ENCODE data around the gene KMT2C.

The KMT2C gene

DNA sequence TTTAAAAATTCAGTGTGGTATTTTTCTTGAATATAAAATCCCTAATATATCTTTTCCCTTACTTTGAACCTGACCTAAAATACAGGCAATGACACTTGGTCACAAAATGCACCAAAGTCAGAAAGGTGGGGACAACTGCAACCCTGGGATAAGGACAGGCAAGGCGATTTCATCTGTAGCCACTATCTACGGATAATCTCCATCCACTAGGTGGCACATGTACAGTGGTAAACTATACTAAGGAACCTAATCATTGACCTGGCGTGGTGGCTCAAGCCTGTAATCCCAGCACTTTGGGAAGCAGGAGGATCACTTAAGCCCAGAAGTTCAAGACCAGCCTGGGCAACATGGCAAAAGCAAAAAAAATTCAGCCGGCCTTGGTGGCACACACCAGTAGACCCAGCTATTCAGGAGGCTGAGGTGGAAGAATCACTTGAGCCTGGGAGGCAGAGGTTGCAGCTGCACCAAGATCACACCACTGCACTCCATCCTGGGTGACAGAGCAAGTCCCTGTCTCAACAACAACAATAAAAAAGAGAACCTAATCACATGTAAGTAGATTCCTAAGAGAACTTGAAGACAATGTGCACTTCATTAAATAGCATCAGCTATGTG is 98.9 kb downstream of the KMT2C start:
- Histone ChIP-seq H3K27me3 (ENCODE audit: low read length) (no peaks in the 10 kb centered on the region), H3K9me2 (replicated peaks; ENCODE audit: insufficient read depth, low read length) (no peaks in the 10 kb centered on the region), H2AFZ (ENCODE audit: low read depth, low read length, severe bottlenecking) (no peak overlapping the region), H3K4me2 (ENCODE audit: low read depth, low read length, poor library complexity, severe bottlenecking) (peak overlapping the region; percentile 28), H3K9me3 (ENCODE audit: insufficient read depth, low read length) (no peaks in the 10 kb centered on the region), H3K79me2 (ENCODE audit: insufficient read depth, low read length) (peaks cover 99% of the 10 kb centered on the region), H4K20me1 (ENCODE audit: low read depth, low read length) (peaks cover 33% of the 10 kb centered on the region), H3K9ac (ENCODE audit: low read length) (no peak overlapping the region), H3F3A (ENCODE audit: insufficient read depth) (peaks cover 30% of the 10 kb centered on the region), H3K27ac (ENCODE audit: low read depth, low read length) (peak overlapping the region; percentile 4; the same call in 1 of the 2 replicates), H3K4me3 (ENCODE audit: insufficient read depth, low read length, poor library complexity, severe bottlenecking) (no peak overlapping the region), H3K36me3 (ENCODE audit: low read length) (no peaks in the 10 kb centered on the region)
- no peak for TF ChIP-seq EZH2phosphoT487 (conservative IDR thresholded peaks at IDR 0.05; ENCODE audit: low read length)
- TF ChIP-seq, protein P1, sequence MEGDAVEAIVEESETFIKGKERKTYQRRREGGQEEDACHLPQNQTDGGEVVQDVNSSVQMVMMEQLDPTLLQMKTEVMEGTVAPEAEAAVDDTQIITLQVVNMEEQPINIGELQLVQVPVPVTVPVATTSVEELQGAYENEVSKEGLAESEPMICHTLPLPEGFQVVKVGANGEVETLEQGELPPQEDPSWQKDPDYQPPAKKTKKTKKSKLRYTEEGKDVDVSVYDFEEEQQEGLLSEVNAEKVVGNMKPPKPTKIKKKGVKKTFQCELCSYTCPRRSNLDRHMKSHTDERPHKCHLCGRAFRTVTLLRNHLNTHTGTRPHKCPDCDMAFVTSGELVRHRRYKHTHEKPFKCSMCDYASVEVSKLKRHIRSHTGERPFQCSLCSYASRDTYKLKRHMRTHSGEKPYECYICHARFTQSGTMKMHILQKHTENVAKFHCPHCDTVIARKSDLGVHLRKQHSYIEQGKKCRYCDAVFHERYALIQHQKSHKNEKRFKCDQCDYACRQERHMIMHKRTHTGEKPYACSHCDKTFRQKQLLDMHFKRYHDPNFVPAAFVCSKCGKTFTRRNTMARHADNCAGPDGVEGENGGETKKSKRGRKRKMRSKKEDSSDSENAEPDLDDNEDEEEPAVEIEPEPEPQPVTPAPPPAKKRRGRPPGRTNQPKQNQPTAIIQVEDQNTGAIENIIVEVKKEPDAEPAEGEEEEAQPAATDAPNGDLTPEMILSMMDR (IDR thresholded peaks at IDR 0.05; ENCODE audit: insufficient read depth, low read length, poor library complexity, severe bottlenecking), result peak; percentile 59

GRCh38 chr7:152335900-152336571 is 99.8 kb downstream of the KMT2C start:
- Histone ChIP-seq H3K4me2 (ENCODE audit: low read depth, low read length, poor library complexity, severe bottlenecking) (peak overlapping the region; percentile 28), H3K36me3 (ENCODE audit: low read length) (no peaks in the 10 kb centered on the region), H3F3A (ENCODE audit: insufficient read depth) (peaks cover 21% of the 10 kb centered on the region), H3K27me3 (ENCODE audit: low read length) (no peaks in the 10 kb centered on the region), H2AFZ (ENCODE audit: low read depth, low read length, severe bottlenecking) (no peak overlapping the region), H3K79me2 (ENCODE audit: insufficient read depth, low read length) (peaks cover 99% of the 10 kb centered on the region), H3K9me2 (replicated peaks; ENCODE audit: insufficient read depth, low read length) (no peaks in the 10 kb centered on the region), H3K9me3 (ENCODE audit: insufficient read depth, low read length) (no peaks in the 10 kb centered on the region), H4K20me1 (ENCODE audit: low read depth, low read length) (peaks cover 28% of the 10 kb centered on the region), H3K4me3 (ENCODE audit: insufficient read depth, low read length, poor library complexity, severe bottlenecking) (no peak overlapping the region), H3K9ac (ENCODE audit: low read length) (no peak overlapping the region), H3K27ac (ENCODE audit: low read depth, low read length) (no peak overlapping the region)
- TF ChIP-seq, protein P1 (IDR thresholded peaks at IDR 0.05; ENCODE audit: insufficient read depth, low read length, poor library complexity, severe bottlenecking), result no peak
- no peak for TF ChIP-seq EZH2phosphoT487 (conservative IDR thresholded peaks at IDR 0.05; ENCODE audit: low read length)

GRCh38 chr7:152333134-152333533 is 102.7 kb downstream of the KMT2C start:
- H3F3A ChIP-seq (ENCODE audit: insufficient read depth), result no peaks in the 10 kb centered on the region
- TF ChIP-seq, protein P1 (IDR thresholded peaks at IDR 0.05; ENCODE audit: insufficient read depth, low read length, poor library complexity, severe bottlenecking), result no peak
- no peak for TF ChIP-seq EZH2phosphoT487 (conservative IDR thresholded peaks at IDR 0.05; ENCODE audit: low read length)
- peaks cover 22% of the 10 kb centered on the region for H4K20me1 ChIP-seq (ENCODE audit: low read depth, low read length)
- H2AFZ ChIP-seq (ENCODE audit: low read depth, low read length, severe bottlenecking), result no peak overlapping the region
- no peaks in the 10 kb centered on the region for H3K27me3 ChIP-seq (ENCODE audit: low read length)
- no peak overlapping the region for H3K4me3 ChIP-seq (ENCODE audit: insufficient read depth, low read length, poor library complexity, severe bottlenecking)
- H3K36me3 ChIP-seq (ENCODE audit: low read length), result no peaks in the 10 kb centered on the region
- no peak overlapping the region for H3K4me2 ChIP-seq (ENCODE audit: low read depth, low read length, poor library complexity, severe bottlenecking)
- no peaks in the 10 kb centered on the region for H3K9me2 ChIP-seq (replicated peaks; ENCODE audit: insufficient read depth, low read length)
- H3K9ac ChIP-seq (ENCODE audit: low read length), result no peak overlapping the region
- H3K79me2 ChIP-seq (ENCODE audit: insufficient read depth, low read length), result peaks cover 82% of the 10 kb centered on the region
- no peak overlapping the region for H3K27ac ChIP-seq (ENCODE audit: low read depth, low read length)
- no peaks in the 10 kb centered on the region for H3K9me3 ChIP-seq (ENCODE audit: insufficient read depth, low read length)
